ENCODE results near the gene DNAH14. TPM values are rescaled to one million over a fixed set of nuclear protein-coding genes. Genes with fewer than 3 reads are reported as not detected.

Gene DNAH14
- total RNA-seq, 4 donors from 2014 or later, result 1.5 to 14.1 (median 3.3) TPM

GRCh38 chr1:225155555-225155954, 226.1 kb downstream of the DNAH14 start:
- TF ChIP-seq, protein P1, sequence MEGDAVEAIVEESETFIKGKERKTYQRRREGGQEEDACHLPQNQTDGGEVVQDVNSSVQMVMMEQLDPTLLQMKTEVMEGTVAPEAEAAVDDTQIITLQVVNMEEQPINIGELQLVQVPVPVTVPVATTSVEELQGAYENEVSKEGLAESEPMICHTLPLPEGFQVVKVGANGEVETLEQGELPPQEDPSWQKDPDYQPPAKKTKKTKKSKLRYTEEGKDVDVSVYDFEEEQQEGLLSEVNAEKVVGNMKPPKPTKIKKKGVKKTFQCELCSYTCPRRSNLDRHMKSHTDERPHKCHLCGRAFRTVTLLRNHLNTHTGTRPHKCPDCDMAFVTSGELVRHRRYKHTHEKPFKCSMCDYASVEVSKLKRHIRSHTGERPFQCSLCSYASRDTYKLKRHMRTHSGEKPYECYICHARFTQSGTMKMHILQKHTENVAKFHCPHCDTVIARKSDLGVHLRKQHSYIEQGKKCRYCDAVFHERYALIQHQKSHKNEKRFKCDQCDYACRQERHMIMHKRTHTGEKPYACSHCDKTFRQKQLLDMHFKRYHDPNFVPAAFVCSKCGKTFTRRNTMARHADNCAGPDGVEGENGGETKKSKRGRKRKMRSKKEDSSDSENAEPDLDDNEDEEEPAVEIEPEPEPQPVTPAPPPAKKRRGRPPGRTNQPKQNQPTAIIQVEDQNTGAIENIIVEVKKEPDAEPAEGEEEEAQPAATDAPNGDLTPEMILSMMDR (IDR thresholded peaks at IDR 0.05; ENCODE audit: low read depth), result no peak

GRCh38 chr1:225156254-225156653, 226.8 kb downstream of the DNAH14 start:
- TF ChIP-seq, protein P1 (IDR thresholded peaks at IDR 0.05; ENCODE audit: low read depth), result no peak

DNA sequence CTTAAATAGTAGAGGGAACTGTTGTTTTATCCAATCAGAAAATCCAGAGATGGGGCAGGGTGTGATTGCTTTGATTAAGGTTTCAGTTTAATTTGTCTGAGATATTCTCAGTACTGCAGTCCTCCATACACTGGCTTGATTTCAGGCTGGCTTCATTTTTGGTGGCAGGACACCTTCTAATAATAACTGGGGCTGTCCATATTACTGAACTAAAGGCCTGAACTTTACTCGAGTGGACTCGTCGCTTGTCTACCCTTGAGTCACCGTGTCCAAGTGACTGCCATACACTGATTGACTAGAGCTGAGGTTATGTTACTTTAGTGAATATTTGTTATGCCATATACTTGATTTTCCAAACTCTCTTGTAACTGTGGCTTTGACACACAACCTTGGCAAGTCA, 228.8 kb downstream of the DNAH14 start:
- TF ChIP-seq, protein P1 (IDR thresholded peaks at IDR 0.05; ENCODE audit: low read depth), result no peak

GRCh38 chr1:225159793-225160192, 230.3 kb downstream of the DNAH14 start:
- TF ChIP-seq, protein P1 (IDR thresholded peaks at IDR 0.05; ENCODE audit: low read depth), result no peak

DNA sequence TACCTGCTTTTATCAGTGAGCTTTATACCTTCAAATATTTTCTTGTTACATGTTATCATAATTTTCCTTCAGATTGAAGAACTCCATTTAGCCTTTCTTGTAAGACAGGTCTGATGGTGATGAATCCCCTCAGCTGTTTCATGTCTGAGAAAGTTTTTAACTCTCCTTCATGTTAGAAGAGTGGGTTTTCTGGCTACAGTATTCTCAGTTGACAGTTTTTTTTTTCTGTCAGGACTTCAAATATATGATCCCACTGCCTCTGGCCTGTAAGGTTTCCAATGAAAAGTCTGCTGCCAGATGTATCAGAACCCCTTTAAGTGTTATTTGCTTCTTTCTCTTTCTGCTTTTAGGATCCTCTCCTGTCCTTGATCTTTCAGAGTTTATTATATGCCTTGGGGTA, 250.2 kb downstream of the DNAH14 start:
- TF ChIP-seq, protein P1 (IDR thresholded peaks at IDR 0.05; ENCODE audit: low read depth), result no peak

DNA sequence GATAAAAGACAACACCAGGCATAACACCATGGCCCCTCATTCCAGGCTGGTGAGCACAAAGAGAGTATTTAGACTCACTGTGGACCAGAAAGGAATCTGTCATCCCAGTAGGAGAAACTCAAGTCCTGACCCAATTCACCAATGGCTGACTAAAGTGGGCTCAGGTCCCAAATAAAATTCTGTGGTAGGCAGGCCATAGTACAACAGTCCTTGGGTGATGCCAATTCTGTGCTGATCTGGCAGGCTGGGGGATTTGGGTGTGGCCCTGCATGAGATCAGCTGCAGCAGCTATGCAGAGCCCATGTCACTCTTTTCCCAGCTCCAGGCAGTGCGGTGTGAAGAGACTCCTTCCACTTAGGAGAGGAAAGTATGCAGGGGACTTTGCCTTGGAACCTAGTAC, 253.2 kb downstream of the DNAH14 start:
- TF ChIP-seq, protein P1 (IDR thresholded peaks at IDR 0.05; ENCODE audit: low read depth), result no peak

GRCh38 chr1:225191199-225191753, 261.8 kb downstream of the DNAH14 start:
- TF ChIP-seq, protein P1 (IDR thresholded peaks at IDR 0.05; ENCODE audit: low read depth), result no peak
